8988T (cell line): ENCODE measurements around the gene TMOD1.
"Not testable (repeated sequence)": the region's sequence is repeated elsewhere in the genome, so short reads cannot be mapped to it uniquely, and the experiment has no call there.

Source experiments
- DNase-seq: peaks from one replicate; pipeline ENCODE4 v3.0.0; 2011

Gene TMOD1

DNA sequence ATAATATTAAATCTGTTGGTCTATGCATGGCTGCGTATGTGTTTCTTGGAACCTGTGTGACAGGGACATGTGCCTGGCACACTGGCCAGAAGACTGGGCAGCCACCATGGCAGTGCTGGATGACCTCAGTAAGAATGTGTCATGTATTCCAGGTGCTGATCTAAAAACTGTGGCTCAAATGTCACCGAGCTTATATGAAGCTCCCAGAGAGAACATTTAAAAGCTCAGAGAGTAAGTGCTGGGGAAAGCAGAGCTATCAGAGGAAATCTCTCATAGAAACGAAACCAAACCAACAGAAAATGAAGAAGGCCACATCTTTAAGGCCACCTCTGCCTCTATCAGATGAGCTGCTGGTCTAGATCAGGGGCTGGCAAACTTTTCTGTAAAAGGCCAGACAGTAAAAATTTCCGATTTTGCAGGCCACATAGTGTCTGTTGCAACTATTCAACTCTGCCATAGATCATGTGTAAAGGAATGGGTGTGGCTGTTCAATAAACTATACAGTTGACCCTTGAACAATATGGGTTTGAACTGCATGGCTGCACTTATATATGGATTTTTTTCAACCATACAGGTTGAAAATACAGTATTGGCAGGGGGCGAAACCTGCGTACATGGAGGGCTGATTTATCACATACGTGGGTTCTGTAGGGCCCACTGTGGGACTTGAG, 99.9 kb downstream of the TMOD1 start:
- DNase-seq: no peak

DNA sequence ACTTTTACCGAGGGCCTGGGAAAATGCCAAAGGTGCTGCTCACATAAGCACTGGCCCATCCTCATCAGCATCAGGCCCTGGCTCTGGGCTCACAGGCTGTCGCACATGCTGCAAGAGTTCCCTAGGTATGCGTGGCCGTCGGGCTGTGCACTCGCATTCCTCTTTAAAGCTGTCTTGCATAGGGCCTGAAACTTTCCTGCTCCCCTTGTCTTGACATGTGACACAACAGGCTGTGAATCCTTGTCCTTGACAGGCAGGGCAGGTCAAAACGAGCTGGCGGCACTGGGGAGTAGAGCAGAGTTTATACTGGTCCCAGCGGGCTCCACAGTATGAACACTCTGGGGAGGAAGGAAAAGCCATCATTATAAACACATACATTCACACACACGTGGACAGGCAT, 101.0 kb downstream of the TMOD1 start:
- DNase-seq: no peak

DNA sequence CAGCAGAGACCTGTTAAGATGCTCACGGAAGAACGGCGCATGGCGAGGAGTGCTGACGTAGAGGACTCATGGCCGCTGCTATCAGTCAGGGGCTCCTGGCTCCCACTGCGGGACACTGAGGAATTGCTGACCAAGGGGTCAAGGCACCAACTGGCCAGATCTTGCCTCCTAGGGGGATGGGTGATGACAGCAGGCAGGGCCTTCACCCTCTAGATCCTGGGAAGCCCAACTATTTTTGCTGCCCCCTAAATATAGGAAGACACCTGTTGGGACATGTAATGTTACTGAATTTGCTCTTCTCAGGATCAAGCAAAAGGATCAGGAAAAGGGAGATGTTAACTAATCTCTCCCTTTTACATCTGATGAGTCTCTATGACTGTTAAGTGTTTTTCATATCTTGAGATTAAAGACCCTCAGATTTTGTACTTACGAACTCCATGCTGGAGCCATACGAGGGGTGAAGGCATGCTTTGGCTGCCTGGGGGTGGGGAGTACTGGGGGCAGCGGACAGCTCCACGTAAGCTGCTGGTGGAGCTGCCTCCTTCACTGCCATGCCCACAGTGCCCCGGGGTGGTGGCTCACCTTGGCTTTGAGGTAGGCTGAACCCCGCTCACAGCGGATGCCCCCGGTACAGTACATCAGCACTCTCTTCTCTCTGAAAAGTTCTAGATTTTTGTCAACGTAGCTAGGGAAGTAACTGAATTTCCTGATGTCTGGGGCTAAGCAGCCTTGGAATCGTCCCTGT, 103.6 kb downstream of the TMOD1 start:
- DNase-seq: no peak

DNA sequence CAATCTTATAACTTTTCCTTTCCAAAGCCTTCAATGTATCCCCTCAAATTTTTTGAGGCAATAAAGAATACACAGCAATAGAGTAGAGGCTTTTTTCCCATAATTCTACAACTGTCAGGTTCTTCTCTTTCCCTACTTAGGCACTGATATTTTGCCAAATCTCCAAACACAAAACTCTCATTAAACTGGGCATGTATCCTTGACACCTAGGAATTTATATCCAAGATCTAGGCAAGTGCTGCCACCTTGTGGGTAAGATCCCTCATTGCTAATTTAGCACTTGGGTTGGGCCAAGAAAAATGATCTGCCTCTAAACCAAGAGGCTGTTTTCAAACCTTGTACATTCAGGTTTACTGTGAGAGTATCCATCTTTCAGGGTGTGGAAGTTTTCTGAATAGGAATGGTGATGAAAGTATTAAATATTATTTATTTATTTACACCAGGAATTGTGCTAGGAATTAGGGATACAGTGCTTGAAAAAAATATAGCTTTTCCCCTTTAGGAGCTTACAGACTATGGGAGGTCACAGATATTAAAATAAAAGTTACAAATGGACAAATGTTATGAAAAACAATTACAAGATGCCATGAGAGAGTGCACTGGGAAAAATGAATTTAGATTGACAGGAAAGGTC, 114.1 kb downstream of the TMOD1 start:
- no peak for DNase-seq

DNA sequence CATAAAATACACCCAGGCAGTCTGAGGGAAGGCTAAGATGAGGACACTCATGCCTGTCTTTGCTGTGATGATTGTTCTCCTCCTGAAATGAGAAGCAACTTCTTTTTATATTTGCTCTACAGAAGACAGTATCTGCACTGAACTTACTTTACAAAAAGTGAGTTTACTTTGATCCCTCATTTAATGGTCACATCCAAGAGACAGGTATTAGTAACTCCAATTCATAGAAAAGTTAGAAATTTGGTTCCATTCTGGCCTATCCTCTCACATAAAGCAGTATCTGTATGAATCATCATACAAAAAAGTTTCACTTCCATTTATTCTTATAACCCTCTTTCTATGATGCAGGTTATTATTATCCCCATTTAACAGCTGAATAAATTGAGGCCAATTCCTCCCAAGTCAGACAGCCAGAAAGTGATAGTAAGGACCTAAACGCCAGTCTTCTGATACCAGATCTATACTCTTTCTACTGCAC, 116.5 kb downstream of the TMOD1 start:
- DNase-seq: no peak

DNA sequence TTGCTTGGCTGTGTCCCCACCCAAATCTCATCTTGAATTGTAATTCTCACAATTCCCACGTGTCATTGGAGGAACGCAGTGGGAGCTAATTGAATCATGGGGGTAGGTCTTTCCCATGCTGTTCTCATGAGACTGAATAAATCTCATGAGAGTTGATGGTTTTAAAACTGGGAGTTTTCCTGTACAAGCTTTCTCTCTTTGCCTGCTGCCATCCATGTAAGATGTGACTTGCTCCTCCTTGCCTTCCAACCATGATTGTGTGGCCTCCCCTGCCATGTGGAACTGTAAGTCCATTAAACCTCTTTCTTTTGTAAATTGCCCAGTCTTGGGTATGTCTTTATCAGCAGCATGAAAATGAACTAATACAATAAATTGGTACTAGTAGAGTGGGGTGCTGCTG, 118.6 kb downstream of the TMOD1 start:
- not testable (repeated sequence) for DNase-seq

DNA sequence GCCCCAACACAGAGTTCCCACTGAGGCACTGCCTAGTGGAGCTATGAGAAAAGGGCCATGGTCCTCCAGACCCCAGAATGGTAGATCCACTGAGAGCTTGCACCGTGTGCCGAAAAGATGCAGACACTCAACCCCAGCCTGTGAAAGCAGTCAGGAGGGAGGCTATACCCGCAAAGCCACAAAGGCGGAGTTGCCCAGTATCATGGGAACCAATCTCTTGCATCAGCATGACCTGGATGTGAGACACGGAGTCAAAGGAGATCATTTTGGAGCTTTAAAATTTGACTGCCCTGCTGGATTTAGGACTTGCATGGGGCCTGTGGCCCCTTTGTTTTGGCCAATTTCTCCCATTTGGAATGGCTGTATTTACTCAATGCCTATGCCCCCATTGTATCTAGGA, 121.0 kb downstream of the TMOD1 start:
- not testable (repeated sequence) for DNase-seq

DNA sequence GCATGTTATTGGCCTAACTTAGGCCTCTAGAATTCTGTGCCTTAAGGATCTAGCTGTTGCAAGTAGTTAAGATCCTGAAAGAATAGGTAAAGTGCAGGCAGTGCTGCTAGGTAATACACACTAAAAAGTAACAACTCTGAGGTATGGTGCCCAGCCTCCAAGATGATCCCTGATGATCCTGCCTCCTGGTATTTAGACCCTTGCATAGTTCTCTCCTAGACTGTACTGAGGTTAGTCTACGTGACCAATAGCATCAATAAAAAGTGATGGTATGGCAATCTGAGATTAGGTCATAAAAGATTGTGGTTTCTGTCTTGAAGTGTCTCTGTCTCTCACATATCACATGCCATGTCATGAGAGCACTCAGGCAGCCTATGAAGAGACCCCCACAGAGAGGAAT, 122.5 kb downstream of the TMOD1 start:
- no peak for DNase-seq

DNA sequence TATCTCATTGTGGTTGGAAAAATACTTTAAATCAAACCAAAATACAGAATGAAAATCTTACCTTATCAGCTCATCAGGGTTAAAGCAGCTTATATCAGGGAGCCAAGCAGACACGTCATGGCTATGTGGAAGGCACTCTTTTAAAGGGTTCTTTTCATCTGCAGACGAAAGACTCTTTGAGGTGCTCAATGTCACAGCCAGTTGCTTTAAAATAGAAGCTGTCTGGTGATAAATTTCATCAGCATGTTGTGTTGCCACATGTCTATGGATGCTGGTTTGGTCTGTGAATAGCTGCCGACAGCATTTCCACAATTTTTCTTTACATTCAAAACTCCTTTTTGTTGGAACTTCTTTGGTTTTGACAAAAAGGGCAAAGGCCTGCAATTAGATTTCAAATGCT, 124.2 kb downstream of the TMOD1 start:
- DNase-seq: no peak

DNA sequence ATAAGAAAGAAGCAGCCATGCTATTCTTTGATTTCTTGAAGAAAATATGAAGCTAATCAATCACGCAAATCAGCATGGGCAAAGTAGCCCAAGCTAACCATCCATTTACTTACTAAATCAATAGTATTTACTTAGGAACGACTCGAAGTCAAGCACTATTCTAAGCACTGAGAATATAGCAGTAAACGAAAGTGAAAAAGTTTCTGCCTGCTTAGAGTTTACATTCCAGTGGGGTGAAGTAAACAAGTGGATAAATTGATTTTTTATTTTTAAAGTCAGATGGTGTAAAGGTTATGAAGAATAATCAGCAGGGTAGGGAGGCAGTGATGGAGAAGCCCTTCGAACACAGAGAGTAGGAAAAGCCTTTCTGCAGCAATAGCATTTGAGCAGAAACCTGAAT, 126.2 kb downstream of the TMOD1 start:
- no peak for DNase-seq

DNA sequence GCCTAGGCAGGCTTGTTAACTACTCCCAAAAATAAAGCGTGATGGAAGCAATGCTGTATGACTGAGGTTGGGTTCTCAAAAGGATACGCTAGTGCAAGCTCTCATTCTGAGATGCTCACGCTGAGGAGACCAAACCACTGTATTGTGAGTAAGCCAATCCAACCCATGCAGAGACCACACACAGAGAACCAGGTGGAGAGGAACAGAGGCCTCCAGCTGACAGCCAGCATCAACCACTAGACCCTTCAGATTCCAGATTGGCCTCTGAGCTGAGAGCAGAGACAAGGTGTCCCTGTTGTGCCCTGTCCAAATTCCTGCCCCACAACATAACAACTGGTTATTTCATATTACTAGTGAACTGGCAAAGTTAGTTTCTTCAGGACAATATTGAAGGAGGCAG, 127.2 kb downstream of the TMOD1 start:
- no peak for DNase-seq

DNA sequence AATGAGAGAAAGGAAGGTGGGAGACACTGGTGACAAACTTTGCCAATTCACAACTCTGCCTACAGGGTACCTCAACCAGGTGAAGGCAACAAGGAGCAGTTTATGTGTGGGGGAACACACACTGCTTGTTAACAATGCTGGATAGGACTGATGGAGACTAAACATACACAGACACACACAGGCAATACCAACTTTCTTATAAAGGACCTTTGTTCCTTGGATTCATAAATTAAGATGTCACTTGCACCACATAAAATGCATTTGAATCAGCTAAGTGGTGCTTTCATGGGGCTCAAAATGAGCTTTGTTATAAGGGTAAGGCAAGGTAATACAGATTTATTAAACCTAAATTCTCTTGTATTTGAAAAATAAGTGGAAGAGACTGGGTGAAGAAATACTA, 127.7 kb downstream of the TMOD1 start:
- DNase-seq: no peak

DNA sequence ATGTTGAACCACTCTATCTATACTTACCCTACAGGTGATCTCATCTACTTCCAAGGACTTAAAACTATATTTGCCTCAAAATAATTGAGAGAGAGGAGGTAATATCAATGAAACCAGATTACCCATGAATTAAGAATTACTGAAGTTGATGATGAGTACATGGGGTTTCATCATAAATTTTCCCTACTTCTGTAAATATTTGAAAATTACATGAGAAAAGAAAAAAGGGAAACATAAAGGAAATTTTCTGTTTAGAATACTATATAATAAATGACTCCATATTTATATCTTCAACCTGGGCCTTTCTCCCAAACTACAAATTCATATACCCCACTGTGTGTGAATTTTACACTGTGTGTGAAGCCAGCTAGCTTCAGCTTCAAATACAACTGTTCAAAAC, 129.1 kb downstream of the TMOD1 start:
- DNase-seq: no peak

DNA sequence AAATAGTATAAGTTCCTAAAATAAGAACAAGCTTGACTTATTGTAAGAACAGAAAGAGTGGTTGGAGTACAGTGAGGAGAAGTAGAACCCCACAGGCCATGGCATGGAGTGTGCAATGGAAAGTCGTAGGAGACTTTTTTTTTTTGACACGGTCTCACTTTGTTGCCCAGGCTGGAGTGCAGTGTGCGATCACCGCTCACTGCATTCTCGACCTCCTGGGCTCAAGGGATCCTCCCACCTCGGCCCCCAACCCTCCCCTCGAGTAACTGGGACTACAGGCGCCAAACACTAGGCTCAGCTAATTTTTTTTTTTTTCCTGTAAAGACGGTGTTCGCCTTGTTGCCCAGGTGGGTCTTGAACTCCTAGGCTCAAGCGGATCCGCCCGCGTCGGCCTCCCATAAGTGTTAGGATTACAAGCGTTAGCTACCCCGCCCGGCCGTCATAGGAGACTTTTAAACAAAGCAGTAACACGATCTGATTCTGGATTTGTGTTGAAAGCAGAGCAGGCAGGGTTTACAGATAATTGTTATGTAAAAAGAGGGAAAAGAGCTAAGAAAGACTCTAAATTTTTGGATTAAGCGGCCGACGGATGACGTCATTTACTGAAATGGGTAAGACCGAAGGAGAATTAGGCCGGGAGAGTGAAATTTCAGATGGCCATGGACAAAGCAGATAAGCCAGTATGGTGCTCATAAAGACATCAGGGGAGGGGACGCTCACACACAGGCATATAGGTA, 130.9 kb downstream of the TMOD1 start:
- DNase-seq: no peak

DNA sequence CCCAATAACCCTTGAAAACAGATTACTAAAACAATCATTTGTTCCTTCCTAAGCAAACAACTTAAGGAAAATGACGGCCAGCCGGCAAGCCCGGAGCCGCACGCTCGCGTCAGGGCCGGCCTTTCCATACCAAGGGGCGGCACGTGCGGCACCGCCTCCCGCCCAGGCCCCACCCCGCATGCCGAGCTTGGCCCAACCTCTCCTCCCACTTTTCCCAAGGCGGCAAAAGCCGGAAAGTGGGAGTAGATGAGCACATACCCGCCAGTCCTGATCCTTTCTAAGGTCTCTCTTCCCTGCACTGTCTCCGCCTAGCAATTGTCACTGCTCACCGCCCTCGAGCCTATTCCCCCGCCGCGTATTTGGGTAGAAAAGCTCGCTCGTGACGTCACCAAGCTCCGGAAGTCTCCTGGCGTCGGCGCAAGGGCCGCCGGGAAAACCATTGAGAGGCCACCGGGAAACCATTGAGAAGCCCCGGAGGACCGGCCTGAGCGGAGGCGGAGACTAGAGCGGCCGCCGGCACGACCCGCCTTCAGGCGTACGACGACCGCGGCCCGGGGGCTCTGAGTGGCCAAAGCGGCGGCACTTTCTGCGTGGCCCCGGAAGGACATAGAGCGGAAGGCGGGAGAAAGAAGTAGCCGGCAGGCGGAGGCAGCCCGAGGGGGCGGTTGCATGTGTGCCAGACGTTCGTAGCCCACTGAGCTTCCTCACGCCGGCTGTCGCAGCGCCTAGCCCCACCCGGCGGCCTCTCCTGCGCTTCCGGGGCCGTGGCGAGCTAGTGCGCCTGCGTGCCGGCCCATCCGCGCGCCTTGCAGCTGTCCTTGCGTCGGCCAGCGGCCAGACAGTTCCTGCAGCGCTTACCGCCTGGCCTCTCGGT, 131.8 kb downstream of the TMOD1 start, which contains the start of the genes NCBP1 and TSTD2:
Gene NCBP1, plus strand, starts transcription at position 837 of the 874 bp plus-strand sequence. CDS start 61 bp downstream, outside the sequence.
Gene TSTD2, minus strand, starts transcription at position 384 of the 874 bp plus-strand sequence. CDS start 5,806 bp downstream, outside the sequence.
- peak; percentile 69 for DNase-seq

DNA sequence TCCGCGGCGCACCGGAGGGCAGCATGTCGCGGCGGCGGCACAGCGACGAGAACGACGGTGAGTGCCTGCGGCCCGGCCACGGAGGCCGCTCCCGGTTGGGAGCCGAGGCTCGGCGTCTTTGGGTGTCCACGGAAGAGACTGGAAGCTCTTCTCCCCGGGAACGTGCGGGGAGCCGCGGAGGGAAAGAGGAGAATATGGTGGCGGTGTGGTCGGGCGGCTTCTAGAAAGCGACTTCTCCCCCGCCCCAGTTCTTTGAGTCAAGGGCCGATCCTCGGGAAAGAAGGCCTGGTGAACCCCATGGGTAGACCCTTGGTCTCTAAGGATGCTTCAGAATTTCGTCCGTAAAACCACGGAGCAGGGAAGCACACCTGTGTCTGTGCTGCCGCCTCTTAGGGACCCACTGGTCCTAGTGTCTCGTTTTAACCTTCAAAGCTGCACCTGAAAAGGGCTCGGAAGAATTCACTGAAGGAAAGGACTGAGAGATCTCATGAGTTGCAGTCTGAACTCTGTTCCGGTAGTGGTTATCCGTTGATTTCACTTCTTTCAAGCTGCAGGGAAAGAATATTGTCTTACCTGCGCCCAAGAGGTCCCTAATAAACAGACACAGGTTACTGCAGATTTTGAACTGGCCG, 132.5 kb downstream of the TMOD1 start:
- no peak for DNase-seq

DNA sequence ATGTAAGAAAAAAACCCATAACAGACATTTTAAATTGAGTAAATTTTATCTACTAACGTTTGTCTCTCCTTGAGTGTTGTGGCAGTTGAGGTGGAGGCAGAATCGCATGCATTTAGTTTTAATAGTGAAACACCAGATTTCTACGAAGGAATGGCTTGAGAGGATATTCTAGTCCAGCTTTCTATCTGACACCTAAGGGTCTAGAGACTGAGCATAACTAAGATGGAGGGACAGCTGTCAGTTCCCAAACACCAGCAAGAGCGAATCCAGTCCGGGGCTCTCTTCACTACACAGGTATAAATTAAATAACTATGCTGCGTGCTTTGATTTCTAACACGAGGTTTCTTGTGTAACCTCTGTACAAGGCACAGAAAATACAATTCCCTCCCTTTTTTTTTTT, 133.6 kb downstream of the TMOD1 start:
- DNase-seq: no peak

DNA sequence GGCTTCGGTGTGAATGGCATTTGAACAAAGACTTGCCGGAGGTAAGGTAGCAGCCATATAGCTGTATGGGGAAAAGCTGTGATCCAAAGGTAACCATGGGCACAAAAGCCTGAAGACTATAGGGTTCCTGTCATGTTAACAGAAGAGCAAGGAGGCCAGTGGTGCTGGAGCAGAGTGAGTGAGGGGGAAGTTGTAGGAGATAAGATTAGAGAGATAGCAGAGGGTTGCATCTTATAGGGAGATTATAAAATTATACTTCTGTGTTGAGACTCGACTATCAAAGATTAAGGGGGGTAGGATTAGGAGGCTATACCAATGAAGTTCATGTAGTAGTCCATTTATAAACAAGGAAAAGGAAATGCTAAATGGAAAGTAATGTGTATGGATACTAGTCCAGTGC, 135.4 kb downstream of the TMOD1 start:
- DNase-seq: no peak

DNA sequence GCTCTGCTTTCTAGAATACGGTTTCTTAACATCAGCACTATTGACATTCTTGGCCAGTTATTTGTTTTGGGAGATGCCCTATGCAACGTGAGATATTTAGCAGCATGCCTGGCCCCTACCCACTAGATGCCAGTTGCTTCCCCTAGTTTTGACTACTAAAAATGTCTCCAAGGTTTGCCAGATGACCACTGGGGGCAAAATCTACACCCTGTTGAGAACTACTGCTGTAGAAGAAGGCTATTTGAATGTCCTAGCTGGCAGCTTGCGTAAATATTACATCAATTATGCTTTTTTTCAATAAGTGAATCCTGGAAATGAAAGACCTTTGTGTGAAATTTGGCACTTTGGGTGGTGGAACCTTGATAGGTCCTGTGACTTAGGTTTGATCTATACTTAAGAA, 137.2 kb downstream of the TMOD1 start:
- DNase-seq: no peak

DNA sequence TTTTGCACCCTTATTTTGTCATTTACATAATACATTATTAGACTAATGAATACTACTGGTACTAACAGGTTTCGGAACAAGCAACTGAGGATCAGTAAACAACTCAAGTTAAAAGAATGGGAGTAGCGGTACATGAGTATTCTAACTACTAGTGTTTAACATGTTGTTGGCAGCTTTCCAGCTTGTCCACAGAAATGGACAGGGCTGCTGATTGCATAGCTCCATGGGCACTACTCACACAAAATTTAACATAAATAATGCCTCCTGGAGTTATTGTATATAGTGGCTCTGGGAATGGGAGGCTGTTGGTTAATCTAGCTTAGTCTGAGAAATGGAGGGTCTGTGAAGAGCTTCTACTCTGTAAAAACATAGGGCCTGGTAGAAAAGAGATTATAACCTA, 138.9 kb downstream of the TMOD1 start:
- DNase-seq: no peak

DNA sequence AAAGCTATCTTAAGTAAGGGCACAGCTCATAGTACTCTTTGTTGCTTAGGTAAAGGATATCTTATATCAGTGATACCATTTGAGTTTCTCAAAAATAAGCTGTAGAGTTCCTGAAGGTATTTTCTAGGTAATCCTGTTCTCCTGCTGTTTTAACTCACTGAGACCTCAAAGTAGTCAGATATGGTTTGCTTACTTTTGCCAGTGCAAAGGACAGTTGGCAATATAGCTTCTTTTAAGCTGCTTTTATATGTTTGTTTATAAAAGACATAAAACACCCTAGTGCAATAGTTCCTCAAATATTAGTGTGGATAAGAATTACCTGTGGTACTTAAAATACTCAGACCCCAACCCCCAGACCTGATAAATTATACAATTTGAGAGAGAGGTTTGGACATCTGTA, 144.3 kb downstream of the TMOD1 start:
- no peak for DNase-seq

DNA sequence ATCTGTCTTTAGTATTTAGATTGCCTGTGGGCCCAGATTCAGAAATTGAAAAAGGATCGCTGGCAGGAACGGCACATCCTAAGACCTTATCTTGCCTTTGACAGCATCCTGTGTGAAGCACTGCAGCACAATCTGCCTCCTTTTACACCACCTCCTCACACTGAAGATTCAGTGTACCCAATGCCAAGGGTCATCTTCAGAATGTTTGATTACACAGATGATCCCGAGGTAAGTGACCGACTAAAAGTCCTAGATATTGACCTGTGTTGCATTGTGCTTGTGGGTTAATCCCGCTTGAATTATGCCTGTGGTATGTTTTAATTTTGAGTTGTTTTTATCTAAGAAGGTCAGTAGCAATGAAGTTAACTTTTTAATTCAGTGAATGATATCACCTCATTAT, 146.5 kb downstream of the TMOD1 start:
- no peak for DNase-seq
